ENCODE results near the gene HOMER2. TPM values are rescaled to one million over a fixed set of nuclear protein-coding genes. Genes with fewer than 3 reads are reported as not detected.

HOMER2 gene
- total RNA-seq, 4 donors from 2014 or later, result 2.2 to 4.3 (median 3.3) TPM

GRCh38 chr15:82903511-82903910 is 49.0 kb downstream of the HOMER2 start:
- TF ChIP-seq CTCF (IDR thresholded peaks at IDR 0.05) (no peak), POLR2A (IDR thresholded peaks at IDR 0.05) (no peak)

DNA sequence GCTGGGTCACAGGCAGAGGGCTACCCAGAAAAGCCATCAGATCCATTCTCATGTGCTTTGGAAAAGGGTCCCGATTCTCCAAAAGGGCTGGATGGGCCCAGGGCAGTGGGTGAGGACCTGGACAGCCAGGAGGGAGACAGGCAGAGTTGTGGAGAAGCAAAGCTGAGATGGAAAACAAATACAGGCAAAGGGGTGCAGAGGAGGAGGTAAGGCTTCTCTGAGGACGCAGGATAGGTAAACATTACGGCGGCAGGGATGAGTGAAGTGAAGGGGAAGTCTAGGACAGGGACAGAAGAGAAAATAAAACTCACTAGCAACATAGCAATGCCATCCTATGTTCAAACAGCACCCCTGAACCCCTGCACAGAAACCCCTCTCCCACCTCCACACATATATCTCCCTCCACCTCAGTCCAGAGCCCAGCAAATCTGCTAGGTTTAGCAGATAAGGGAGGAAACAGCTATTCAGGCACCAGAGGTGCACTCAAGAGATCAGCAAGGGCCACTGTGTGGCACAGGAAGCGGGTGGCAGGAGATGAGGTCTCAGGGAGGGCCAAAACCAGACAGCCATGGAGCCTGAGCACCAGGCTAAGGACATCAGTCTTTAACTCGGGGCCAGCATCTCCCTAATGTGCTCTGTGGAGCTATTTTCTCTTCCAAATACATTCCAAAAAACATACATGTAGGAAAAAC is 51.3 kb downstream of the HOMER2 start:
- Histone ChIP-seq H3K27ac (no peak overlapping the region), H3K27me3 (no peaks in the 10 kb centered on the region), H3K4me1 (no peaks in the 10 kb centered on the region), H3K4me3 (no peak overlapping the region), H3K36me3 (no peaks in the 10 kb centered on the region), H3K9me3 (no peaks in the 10 kb centered on the region)
- DNase-seq, result no peak
- no peak for TF ChIP-seq POLR2A (IDR thresholded peaks at IDR 0.05)

More at GRCh38 chr15:82903511-82903910, 49.0 kb downstream of the HOMER2 start:
- DNase-seq, result no peak
- no peak overlapping the region for H3K4me3 ChIP-seq
- no peaks in the 10 kb centered on the region for H3K9me3 ChIP-seq
- H3K27me3 ChIP-seq, result no peaks in the 10 kb centered on the region
- no peaks in the 10 kb centered on the region for H3K36me3 ChIP-seq
- no peaks in the 10 kb centered on the region for H3K4me1 ChIP-seq
- no peak overlapping the region for H3K27ac ChIP-seq

GRCh38 chr15:82900511-82901060 is 51.9 kb downstream of the HOMER2 start:
- Histone ChIP-seq H3K36me3 (no peaks in the 10 kb centered on the region), H3K27ac (no peak overlapping the region), H3K27me3 (no peaks in the 10 kb centered on the region), H3K4me1 (no peaks in the 10 kb centered on the region), H3K9me3 (no peaks in the 10 kb centered on the region), H3K4me3 (no peak overlapping the region)
- no peak for DNase-seq
- TF ChIP-seq POLR2A (IDR thresholded peaks at IDR 0.05), result no peak
- no peak for TF ChIP-seq CTCF (IDR thresholded peaks at IDR 0.05)

- H3K27ac ChIP-seq, result no peak overlapping the region
Measured at GRCh38 chr15:82898961-82899360, 53.6 kb downstream of the HOMER2 start.

GRCh38 chr15:82895983-82896382 is 56.5 kb downstream of the HOMER2 start:
- Histone ChIP-seq H3K36me3 (no peaks in the 10 kb centered on the region), H3K4me1 (no peaks in the 10 kb centered on the region)

More at GRCh38 chr15:82898961-82899360, 53.6 kb downstream of the HOMER2 start:
- Histone ChIP-seq H3K9me3 (no peaks in the 10 kb centered on the region), H3K36me3 (no peaks in the 10 kb centered on the region), H3K4me1 (no peaks in the 10 kb centered on the region), H3K4me3 (no peak overlapping the region), H3K27me3 (no peaks in the 10 kb centered on the region)
- TF ChIP-seq POLR2A (IDR thresholded peaks at IDR 0.05) (no peak), CTCF (IDR thresholded peaks at IDR 0.05) (no peak)
- DNase-seq, result no peak

More at GRCh38 chr15:82895983-82896382, 56.5 kb downstream of the HOMER2 start:
- H3K9me3 ChIP-seq, result no peaks in the 10 kb centered on the region
- no peak overlapping the region for H3K27ac ChIP-seq
- no peak for TF ChIP-seq CTCF (IDR thresholded peaks at IDR 0.05)
- no peak for TF ChIP-seq POLR2A (IDR thresholded peaks at IDR 0.05)
- DNase-seq, result no peak
- no peak overlapping the region for H3K4me3 ChIP-seq
- H3K27me3 ChIP-seq, result no peaks in the 10 kb centered on the region
